Measurements from ENCODE around the gene NPAS3.

- TF ChIP-seq POLR2AphosphoS5 (IDR thresholded peaks at IDR 0.05; ENCODE audit: borderline replicate concordance, low read depth, low read length) (no peak), EZH2 (IDR thresholded peaks at IDR 0.05) (no peak)
Observed at GRCh38 chr14:32934073-32934880, 4.4 kb upstream of the NPAS3 start.
